OCI-LY1 (cell line): ENCODE measurements around the gene KIAA2012.

Experiments used
- H2AFZ ChIP-seq: fragments of 200-600 bp; sonication (generic), shearing (Covaris generic); 2 replicates; pipeline ENCODE4 v1.6.0; 2014; ENCODE audit warnings: antibody characterized with exemption, mild to moderate bottlenecking, low read length
- H3F3A ChIP-seq: fragments of 200-600 bp; sonication (generic), shearing (Covaris generic); 2 replicates; pipeline ENCODE4 v1.6.0; 2014; ENCODE audit warnings: mild to moderate bottlenecking, antibody characterized with exemption, low read length, moderate library complexity; ENCODE audit not compliant: insufficient read depth
- H3K27ac ChIP-seq: fragments of 200-600 bp; sonication (generic); 2 replicates; pipeline ENCODE4 v1.5.1; 2014; ENCODE audit warnings: low read length, mixed run types, mild to moderate bottlenecking, low read depth; ENCODE audit not compliant: poor library complexity, severe bottlenecking
- H3K27me3 ChIP-seq: fragments of 200-600 bp; sonication (generic); 2 replicates; pipeline ENCODE4 v1.6.0; 2014; ENCODE audit warnings: antibody characterized with exemption, mild to moderate bottlenecking, low read length, moderate library complexity; ENCODE audit not compliant: insufficient read depth
- H3K36me3 ChIP-seq: fragments of 200-600 bp; sonication (generic); 2 replicates; pipeline ENCODE4 v1.6.1; 2014; ENCODE audit warnings: mild to moderate bottlenecking, antibody characterized with exemption, low read length, moderate library complexity, mixed read lengths; ENCODE audit not compliant: insufficient read depth
- H3K4me1 ChIP-seq: fragments of 200-600 bp; sonication (generic); 2 replicates; pipeline ENCODE4 v1.5.1; 2014; ENCODE audit warnings: mild to moderate bottlenecking, low read length, moderate library complexity; ENCODE audit not compliant: insufficient read depth, severe bottlenecking
- H3K4me2 ChIP-seq: fragments of 200-600 bp; sonication (generic), shearing (Covaris generic); 2 replicates; pipeline ENCODE4 v1.6.1; 2014; ENCODE audit warnings: low read length
- H3K4me3 ChIP-seq: fragments of 200-600 bp; sonication (generic); 2 replicates; pipeline ENCODE4 v1.5.1; 2014; ENCODE audit warnings: low read length, low read depth, mild to moderate bottlenecking, mixed read lengths; ENCODE audit not compliant: poor library complexity, severe bottlenecking
- H3K79me2 ChIP-seq: fragments of 200-600 bp; shearing (Covaris generic); 2 replicates; pipeline ENCODE4 v1.6.1; 2016; ENCODE audit warnings: mixed run types, low read length, mixed read lengths; ENCODE audit not compliant: insufficient read depth
- H3K9ac ChIP-seq: fragments of 200-600 bp; sonication (generic), shearing (Covaris generic); 2 replicates; pipeline ENCODE4 v1.6.1; 2014; ENCODE audit warnings: mild to moderate bottlenecking, low read length, mixed read lengths
- H3K9me2 ChIP-seq: fragments of 200-600 bp; sonication (generic), shearing (Covaris generic); 2 replicates; pipeline ENCODE4 v1.6.1; 2014; ENCODE audit warnings: low read depth, mild to moderate bottlenecking, low read length, mixed read lengths
- H3K9me3 ChIP-seq: fragments of 200-600 bp; shearing (Covaris generic); 2 replicates; pipeline ENCODE4 v1.6.1; 2014; ENCODE audit warnings: low read length, mixed read lengths
- H4K20me1 ChIP-seq: fragments of 200-600 bp; sonication (generic), shearing (Covaris generic); 2 replicates; pipeline ENCODE4 v1.6.0; 2016; ENCODE audit warnings: mild to moderate bottlenecking, low read length; ENCODE audit not compliant: insufficient read depth
- CTCF ChIP-seq: fragments of 200-600 bp; sonication (generic), shearing (Covaris generic); IDR thresholded peaks from 2 replicates; pipeline ENCODE4 v1.5.1; 2017; ENCODE audit warnings: mild to moderate bottlenecking, antibody characterized with exemption, low read length, moderate library complexity, mixed read lengths
- EZH2 ChIP-seq: fragments of 200-600 bp; sonication (generic), shearing (Covaris generic); IDR thresholded peaks from 2 replicates; pipeline ENCODE4 v1.8.0; 2017; ENCODE audit warnings: borderline replicate concordance, mixed run types, mild to moderate bottlenecking, antibody characterized with exemption, low read length, moderate library complexity, mixed read lengths

Gene KIAA2012

GRCh38 chr2:202056611-202057010 is 16.4 kb upstream of the KIAA2012 start:
- Histone ChIP-seq H3F3A (no peaks in the 10 kb centered on the region), H3K27me3 (no peaks in the 10 kb centered on the region), H3K9ac (no peak overlapping the region), H3K36me3 (no peaks in the 10 kb centered on the region), H4K20me1 (no peaks in the 10 kb centered on the region), H3K9me2 (no peaks in the 10 kb centered on the region), H3K4me1 (no peaks in the 10 kb centered on the region), H3K9me3 (no peaks in the 10 kb centered on the region), H3K79me2 (no peaks in the 10 kb centered on the region), H2AFZ (no peak overlapping the region), H3K27ac (no peak overlapping the region), H3K4me3 (no peak overlapping the region), H3K4me2 (no peak overlapping the region)
- TF ChIP-seq CTCF (peak; percentile 43), EZH2 (no peak)

DNA sequence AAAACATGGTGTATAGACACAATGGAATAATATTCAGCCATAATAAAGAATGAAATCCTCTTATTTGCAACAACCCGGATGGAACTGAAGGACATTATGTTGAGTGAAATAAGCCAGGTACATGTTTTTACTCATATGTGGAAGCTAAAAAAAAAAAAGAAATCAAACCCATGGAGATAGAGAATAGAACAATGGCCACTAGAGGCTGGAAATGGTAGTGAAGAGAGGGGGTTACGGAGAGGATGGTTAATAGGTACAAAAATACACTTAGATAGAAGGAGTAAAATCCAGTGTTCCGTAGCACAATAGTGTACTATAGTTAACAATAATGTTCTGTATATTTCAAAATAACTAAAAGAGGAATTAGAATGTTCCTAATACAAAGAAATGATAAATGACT is 12.8 kb upstream of the KIAA2012 start:
- Histone ChIP-seq H3K36me3 (no peaks in the 10 kb centered on the region), H3F3A (no peaks in the 10 kb centered on the region), H4K20me1 (no peaks in the 10 kb centered on the region), H3K9me2 (no peaks in the 10 kb centered on the region), H3K4me3 (no peak overlapping the region), H3K9me3 (no peaks in the 10 kb centered on the region), H3K9ac (no peak overlapping the region), H2AFZ (no peak overlapping the region), H3K27ac (no peak overlapping the region), H3K4me1 (no peaks in the 10 kb centered on the region), H3K27me3 (no peaks in the 10 kb centered on the region), H3K79me2 (no peaks in the 10 kb centered on the region), H3K4me2 (no peak overlapping the region)
- TF ChIP-seq CTCF (peak; percentile 25; the same call in 1 of the 2 replicates), EZH2 (no peak)

DNA sequence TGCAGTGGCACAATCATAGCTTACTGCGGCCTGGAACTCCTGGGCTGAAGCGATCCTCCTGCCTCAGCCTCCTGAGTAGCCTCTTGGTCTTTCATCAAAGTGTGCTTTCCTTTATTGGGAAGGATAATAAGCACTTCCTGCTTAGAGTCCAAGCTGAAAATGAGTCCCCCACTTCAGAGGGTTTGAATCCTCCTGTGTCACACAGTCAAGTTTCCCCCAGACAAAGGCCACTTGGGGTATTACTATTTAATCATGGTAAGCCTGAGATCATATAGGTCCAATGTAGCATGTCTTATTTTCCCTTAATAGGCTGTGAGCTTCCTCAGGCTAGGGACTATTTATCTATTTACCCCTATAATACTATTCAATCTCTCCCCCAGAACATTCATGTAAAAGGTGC is 11.4 kb upstream of the KIAA2012 start:
- no peak overlapping the region for H3K27ac ChIP-seq
- no peak overlapping the region for H3K4me2 ChIP-seq
- H3K9ac ChIP-seq: no peak overlapping the region
- H3K4me3 ChIP-seq: no peak overlapping the region
- H3K36me3 ChIP-seq: no peaks in the 10 kb centered on the region
- no peaks in the 10 kb centered on the region for H3F3A ChIP-seq
- H3K79me2 ChIP-seq: no peaks in the 10 kb centered on the region
- no peaks in the 10 kb centered on the region for H3K9me3 ChIP-seq
- H3K27me3 ChIP-seq: no peaks in the 10 kb centered on the region
- H2AFZ ChIP-seq: no peak overlapping the region
- no peak for TF ChIP-seq CTCF
- no peaks in the 10 kb centered on the region for H3K9me2 ChIP-seq
- no peaks in the 10 kb centered on the region for H4K20me1 ChIP-seq
- H3K4me1 ChIP-seq: no peaks in the 10 kb centered on the region
